Measurements from ENCODE around the gene UTS2R. TPM values are rescaled to one million over a fixed set of nuclear protein-coding genes. Genes with fewer than 3 reads are reported as not detected.
A peak's percentile ranks its signal among the peaks of the same experiment; 100 is the strongest.
"Not testable (repeated sequence)": the region's sequence is repeated elsewhere in the genome, so short reads cannot be mapped to it uniquely, and the experiment has no call there.

Gene UTS2R
- total RNA-seq, 1 donor from 2014 or later = not detected

DNA sequence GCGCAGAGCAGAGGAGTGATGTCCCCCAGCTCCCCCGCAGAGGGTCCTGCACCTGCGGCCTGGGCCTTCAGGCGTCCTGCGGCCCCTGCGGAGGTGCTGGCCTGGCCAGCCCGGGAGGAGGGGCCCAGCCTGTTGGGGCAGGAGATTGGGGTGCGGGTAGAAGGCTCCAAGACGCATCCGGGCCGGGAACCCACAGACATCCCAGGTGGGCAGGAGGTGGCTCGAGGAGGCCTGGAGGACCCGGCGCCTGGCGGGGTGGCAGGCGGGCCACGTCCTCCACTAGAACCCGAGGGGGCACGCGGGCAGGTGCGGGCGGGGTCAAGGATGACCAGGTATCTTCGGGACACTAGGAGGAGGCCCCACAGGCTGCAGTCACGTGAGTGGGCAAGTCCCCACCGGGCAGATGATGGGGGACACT lies 37.4 kb upstream of the UTS2R start:
- DNase-seq (ENCODE audit: low read depth in 2 of 2) = no peak

DNA sequence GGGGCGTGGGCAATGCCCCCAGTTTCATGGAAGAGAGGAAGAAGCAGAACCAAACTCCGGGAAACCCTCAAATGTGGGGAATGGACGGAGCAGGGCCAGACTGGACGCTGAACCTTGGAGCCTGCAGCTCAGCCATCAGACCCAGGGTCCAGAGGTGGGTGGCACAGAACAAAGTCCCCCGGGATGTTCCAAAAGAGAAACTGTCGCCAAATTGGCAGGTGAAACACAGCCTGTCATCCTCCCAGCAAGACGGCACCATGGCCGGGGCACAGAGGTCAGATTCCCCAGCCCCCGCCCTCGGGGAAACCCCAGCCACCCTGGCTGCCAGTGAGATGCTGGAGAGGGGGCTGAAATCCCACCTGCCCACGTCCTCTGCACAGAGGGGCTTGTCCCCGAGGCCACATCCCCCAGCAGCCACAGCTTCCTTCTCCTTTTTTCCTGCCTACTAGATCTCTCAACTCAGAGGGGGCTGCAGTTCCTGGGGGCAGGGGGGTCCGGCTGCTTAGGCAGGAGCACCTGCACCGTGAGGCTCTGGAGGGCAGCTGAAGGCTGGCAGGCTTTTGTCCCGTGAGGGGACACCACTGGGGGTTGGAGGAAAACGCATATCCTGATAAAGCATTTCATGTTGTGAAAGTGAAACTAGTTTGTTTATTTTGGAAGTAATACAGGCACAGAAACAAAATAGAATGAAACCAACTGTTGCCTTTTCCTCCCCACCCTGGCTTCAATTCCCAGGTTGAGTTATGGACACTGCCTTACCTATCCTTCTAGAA lies 36.8 kb upstream of the UTS2R start:
- peak; percentile 44 to 58 for DNase-seq (ENCODE audit: low read depth in 2 of 2)

DNA sequence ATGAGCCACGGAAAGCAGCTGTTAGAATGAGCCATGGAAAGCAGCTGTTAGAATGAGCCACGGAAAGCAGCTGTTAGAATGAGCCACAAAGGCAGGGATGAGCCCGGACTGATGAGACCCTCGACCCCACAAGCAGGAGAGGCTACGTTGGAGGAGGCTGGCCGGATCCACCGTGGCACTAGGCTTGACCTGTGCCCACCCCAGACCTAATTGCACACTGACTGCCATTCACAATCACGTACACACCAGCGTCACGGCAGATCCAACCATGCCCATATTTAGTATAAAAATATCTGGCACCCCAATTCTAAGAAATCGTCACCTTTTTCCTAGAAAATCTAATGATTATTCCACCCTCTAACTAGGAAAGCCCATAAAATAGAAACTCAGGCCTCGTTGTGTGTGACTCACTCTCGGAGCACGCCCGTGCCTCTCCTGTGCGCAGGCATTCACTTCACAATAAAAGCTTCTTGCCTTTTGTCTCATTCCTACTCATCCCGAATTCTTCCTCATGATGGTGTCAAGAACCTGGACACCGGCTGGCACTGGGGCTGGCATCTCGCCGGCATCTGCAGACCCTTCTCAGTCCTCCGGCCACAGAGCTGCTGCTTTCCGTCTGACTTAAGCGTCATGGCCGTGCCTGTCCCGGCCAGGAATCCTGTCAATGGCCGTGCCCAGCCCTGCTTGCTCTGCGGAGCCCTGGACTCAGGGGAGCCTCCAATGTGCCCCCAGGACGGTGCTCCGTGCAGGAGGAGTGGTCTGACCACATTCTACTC lies 32.5 kb upstream of the UTS2R start:
- peak; percentile 48 to 69 for DNase-seq (ENCODE audit: low read depth in 2 of 2)

DNA sequence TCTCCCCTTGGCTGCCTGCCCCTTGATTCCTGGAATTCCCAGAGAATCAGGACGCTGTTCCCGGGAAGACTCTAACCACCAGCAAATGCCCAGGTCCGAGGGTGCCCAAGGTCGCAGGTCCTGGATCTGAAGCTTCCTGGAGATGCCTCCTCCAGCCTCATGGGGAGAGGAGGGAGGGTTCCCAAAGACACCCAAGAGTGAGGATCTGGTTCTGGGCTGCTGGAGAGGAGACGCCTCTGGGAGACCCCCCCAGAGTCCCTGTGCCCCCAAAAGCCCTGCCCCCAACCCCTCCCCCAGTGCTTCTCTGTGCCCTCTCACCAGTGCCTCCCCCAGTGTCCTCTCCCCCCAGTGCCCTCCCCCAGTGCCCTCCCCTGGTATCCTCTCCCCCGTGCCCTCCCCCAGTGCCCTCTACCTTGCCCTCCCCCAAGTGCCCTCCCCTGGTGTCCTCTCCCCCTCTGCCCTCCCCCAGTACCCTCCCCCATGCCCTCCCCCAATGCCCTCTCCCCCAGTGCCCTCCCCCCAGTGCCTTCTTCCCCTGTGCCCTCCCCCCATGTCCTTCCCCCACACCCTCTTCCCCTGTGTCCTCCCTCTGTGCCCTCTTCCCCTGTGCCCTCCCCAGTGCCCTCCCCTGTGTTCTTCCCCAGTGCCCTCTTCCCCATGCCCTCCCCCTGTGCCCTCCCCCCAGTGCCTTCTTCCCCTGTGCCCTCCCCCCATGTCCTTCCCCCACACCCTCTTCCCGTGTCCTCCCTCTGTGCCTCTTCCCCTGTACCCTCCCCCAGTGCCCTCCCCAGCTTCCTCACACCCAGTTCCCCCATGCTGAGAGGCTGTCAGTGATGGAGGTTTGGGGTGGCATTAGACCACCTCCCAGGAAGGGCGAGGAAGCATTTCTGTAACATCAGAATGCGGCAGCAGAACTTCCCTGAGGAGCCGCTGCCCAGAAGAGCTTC lies 31.7 kb upstream of the UTS2R start:
- DNase-seq (ENCODE audit: low read depth in 2 of 2) = no peak

DNA sequence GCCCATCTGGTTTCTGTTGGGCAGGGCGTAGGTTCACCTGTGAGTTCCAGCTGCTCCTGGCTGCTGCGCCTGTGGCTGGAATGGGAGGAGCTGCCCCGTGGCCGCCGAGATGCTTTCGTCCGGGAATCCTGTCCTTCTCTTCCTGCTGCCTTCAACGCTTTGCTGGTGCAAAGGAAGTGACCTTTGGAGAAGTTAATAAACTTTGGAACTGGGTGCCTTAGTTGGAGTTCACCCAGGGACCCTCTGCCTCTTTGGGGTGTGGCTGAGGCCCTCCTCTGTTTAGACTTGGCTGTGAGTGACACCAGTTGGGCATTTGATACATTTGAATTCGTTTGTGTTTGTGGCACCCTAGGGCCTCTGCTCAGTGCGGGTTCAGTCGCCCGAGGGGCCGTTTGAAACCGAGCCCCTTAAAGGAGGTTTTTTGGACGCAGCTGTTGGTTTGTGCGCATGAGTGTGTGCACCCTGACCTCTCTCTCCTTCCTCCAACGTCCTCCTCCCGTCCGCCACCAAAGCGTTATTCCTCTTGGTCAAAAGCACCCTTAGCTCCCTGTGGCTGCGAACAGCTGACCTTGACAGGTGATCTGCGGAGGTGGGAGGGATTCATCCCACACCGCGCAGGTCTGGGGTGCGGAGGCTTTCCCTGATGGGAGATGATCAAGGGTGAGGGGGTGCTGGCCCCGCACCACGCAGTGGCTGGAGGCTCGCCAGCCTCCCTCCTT lies 29.0 kb upstream of the UTS2R start:
- DNase-seq (ENCODE audit: low read depth in 2 of 2) = no peak

DNA sequence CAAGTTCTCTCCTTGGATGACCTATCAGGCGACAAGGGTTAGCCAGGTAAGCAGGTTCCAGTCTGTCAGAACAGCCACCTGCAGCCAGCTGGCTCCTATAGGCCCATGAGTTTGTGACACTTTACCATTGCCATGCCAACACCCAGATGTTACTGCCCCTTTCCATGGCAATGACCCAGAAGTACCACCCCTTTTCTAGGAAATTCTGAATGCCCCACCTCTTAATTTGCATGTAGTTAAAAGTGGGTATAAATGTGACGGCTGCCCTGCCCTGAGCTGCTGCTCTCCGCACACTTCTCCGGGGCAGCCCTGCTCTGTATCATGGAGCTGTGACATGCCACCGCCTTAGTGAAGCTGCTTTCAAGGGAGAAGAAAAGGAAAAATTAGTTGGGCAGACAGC lies 28.0 kb upstream of the UTS2R start:
- DNase-seq (ENCODE audit: low read depth in 2 of 2) = no peak

DNA sequence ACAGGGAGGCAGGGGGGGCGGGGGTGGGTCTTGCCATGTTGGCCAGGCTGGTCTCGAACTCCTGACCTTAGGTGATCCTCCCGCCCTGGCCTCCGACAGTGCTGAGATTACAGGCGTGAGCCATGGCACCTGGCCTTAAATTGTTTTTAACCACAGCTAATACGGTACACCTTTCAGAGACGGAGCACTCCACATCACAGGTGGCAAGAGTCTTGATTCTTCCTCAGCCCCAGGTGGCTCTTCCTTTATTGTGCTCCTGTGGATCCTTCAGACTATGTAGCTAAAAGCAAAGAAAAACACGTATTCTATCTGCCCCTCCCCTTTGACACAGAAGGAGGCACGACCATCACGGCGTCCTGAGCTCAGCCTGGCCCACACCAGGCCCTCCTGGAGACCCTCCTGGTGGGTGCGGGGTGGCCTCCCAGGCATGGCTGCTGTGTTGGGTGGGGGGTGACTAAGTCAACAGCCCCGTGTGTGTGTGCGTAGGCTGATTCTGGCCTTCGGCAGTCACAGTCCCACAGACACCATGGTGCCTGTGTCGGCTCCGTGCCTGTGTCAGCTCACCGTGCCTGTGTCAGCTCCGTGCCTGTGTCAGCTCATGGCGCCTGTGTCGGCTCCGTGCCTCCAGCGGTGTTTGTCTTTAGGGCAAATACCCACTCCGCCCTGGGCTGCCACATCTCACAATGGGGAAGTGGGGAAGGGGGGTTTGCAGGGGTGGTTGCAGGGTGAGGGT lies 27.2 kb upstream of the UTS2R start:
- no peak for DNase-seq (ENCODE audit: low read depth in 2 of 2)

DNA sequence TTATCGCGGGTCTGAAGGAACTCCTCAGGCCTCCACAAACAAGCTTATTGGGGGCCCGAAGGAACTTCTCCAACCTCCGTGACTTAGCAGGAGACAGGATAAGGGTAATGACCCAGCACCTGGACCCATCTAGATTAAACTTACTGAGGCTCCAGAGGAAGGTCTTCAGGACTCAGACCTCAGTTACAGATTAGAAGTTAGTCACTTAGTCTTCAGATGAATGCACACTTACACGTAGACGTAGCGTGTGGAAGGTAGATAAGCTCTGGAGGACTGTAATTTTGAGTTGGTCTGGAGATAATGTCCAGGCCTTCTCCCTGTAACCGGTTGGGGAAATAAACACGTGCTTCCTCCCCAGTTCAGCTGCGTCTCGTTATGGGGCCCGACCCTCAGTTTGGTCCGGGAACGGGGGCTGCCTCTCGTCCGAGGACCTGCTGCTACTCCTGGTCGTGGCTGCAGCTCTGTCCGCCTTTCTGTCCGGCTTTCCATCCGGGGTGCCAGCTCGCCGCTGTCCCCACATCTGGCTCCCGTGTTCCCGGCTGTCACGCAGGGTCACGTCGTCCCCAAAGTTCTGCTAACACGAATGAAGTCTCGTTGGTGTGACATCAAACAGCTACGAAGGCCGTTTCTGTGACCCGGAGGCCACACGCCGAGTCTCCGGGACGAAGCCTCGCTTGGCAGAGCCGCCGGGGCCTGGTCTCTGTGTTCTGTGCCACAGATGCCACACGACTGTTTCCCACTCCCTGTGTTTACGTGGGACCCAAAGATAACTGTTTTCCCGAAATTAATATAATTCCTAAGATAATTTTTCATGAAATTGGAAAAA lies 26.2 kb upstream of the UTS2R start:
- DNase-seq (ENCODE audit: low read depth in 2 of 2) = no peak

DNA sequence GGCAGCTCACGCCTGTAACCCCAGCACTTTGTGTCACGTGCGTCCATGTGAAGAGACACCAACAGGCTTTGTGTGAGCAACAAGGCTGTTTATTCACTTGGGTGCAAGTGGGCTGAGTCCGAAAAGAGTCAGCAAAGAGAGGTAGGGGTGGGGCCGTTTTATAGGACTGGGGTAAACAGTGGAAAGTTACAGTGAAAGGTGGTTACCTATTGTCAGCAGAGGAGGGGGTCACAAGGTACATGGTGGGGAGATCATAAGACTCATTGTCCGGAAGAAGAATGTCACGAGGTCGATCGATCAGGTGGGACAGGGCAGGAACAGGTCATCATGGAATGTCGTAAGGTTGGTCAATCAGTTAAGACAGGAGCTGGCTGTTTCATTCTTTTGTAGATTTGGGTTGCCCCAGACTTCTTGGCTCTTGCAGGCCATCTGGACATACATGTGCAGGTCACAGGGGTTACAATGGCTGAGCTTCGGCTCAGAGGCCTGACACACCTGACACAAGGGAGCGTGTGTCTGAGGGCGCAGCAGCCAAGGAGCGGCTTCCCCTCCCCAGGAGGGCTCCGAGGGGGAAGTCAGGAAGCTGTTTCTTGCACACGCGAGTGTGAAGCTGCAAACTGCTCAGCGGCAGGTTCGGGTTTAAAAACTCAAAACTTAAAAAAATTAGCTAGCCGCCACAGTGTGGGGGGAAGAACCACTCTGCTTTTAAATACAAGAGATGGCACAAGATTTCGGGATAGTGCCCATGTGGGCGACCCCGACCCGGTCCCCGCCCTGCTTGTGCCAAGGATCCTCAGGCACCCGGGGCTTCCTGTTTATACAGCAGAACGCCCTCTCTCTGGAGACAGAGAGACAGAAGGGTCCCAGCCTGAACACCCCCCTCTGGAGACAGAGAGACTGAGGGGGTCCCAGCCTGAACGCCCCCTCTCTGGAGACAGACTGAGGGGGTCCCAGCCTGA lies 24.9 kb upstream of the UTS2R start:
- no peak for DNase-seq (ENCODE audit: low read depth in 2 of 2)

DNA sequence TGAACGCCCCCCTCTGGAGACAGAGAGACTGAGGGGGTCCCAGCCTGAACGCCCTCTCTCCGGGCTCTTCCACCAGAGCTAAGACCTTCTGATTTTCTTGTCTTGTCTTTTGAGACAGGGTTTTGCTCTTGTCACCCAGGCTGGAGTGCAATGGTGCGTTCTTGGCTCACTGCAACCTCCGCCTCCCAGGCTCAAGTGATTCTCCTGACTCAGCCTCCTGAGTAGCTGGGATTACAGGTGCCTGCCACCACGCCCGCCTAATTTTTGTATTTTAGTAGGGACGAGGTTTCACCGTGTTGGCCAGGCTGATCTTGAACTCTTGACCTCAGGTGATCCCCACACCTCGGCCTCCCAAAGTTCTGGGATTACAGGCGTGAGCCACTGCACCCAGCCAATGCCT lies 23.6 kb upstream of the UTS2R start:
- not testable (repeated sequence) for DNase-seq (ENCODE audit: low read depth in 2 of 2)

DNA sequence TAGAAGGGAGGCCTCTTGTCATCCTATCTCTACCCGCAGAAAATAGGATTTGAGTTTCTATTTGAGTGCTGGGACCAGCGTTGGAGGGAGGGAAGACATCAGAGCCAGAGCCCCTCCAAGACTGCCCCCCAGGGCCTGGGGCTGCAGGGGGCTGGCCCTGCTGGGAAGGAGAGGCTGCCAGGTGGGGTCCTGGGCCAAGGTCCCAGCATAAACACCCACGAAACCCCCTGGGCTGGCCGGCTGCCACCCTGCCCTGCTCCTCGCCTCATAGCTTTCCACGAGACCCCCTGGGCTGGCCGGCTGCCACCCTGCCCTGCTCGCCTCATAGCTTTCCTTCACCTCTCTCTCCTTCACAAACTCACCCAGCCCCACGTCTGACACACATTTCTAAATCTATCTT lies 23.1 kb upstream of the UTS2R start:
- no peak for DNase-seq (ENCODE audit: low read depth in 2 of 2)

DNA sequence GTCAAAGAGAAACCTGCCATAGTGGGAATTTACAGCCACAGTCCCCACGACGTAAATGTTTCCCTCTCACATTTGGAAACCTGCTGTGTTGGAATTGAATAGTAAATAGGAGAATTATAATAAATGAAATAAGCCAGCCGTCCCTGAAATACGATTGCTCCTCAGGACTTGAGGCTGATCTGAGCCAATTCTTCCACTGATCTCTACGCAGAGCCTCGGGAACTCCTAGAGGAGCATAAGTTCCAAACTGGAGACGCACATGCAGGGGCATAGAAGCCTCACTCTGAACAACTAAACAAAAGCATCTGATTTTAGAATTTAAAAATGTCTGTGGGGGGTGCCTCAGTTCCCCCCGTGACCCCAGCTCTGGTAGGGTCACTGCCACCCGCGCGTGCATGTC lies 22.7 kb upstream of the UTS2R start:
- DNase-seq (ENCODE audit: low read depth in 2 of 2) = no peak

DNA sequence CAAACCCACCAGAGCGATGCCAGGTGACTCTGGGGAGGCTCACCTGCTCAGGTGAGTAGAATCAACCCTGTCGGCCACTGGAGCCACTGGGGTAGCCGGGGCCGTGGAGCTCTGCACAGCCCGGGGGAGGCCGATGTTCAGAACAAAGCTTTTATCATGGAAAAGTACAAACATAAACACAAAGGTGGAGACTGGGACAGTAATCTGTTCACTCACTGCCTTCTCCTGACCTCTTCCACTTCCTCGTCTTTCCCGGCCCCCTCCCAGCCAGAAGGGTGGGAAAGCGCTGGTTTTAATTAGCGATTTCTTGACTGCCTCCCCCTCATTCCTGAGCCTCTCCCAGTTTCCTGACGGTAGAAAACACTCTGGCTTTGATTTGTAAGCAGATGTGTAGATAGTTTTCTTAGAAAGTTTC lies 22.3 kb upstream of the UTS2R start:
- no peak for DNase-seq (ENCODE audit: low read depth in 2 of 2)

DNA sequence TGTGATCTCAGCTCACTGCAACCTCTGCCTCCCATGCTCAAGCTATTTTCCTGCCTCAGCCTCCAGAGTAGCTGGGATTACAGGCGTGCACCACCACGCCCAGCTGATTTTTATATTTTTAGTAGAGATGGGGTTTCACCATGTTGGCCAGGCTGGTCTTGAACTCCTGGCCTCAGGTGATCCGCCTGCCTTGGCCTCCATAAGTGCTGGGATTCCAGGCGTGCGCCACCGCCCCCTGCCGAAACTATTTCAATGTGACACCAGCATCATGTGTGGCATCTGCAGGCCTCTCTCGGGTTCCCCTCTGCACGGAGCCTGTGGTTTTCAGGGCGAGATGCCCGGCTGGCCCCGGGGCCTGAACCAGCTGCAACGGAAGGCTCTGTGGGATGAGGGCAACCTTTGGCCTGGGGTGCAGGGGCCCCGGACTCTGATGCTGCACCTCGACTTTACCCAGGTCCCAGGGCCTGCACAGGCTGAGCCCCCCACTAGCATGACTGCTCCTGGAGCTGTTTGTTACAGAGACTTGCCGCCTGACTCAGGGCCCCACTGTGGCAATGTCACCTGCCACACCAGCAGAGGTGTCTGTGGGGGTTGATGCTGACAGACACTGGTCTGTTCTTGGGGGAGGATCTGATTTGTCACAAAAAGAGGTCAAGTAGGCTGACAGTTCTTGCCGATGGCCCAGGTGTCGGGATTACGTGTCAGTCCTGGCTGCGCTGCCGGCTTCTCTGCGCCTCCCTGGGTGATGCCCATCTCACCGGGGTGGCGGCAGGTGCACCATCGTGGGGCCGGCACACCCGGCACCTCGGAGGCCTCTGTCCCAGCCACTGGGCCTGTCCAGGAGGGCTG lies 21.2 kb upstream of the UTS2R start:
- no peak for DNase-seq (ENCODE audit: low read depth in 2 of 2)

DNA sequence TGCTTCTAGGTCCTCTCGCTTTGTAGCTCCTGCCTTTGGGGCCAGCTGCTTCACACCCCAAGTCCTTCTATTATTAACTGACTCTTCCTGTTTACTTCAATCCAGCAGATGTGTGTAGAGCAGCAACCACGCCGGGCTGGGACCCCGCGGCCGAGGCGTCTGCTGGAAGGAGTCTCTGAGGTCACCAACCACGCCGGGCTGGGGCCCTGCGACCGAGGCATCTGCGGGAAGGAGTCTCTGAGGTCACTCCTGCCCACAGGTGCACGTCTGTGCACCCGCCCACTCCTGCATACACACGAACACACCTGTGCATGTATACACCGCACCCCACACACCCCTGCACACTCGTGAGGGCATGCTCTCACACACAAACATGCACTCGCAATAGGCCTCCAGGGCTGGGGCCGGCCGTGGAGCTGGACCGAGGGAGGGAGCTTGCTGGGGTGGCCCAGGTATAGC lies 20.3 kb upstream of the UTS2R start:
- no peak for DNase-seq (ENCODE audit: low read depth in 2 of 2)

DNA sequence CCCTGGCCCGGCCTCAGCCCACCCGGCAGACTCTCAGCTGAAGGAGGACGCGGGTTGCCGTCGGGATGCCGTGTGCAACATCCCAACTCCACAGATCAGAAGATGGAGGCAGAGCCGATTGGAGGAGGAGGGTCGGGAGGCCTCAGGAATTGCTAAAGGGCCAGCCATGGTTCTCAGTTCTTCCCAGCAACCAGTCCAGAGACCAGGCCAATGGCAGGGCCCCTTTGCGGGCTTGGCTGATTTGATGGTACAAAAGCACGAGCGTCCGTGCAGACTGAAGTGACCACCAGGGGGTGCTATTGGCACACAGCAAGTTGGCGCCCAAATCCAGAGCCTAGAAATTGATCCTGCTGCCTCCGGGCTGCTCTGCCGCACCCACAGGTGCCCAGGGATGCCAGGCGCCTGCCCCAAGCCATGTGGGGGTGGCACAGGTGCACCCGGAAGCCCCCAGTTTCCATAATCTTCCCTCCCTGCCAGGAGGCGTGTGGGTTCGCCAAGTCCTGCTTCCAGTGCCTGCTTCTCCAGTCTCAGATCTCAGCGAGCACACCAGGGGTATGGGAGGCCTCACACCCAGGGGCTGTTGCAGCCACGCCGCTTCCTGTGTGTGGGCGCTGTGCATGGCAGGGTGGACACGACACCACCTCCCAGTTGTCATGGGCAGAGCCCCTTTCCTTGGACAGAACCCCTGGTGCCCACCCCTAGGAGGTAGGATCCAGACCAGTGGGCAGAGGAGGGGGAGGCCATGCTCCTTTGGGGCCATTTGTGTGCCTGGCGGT lies 19.7 kb upstream of the UTS2R start:
- peak; percentile 81 to 84 for DNase-seq (ENCODE audit: low read depth in 2 of 2)

DNA sequence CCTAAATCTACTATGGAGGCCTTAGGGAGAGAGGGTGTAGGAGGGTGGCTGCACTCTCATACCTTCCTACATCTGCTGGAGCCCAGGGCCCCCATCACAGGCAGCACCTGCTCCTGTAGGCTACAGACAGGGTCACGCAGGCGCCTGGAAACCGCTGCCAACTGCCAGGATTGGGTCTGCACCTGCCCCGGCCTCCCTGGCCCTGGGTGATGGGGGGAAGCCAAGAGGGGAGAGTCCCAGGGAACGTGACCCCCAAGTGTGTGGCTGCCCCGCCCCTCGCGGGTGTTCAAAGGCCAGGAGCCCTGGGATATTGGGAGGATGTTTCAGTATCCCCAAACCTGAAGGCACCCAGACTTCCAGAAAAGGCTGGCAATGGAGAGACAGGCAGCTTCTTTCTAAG lies 18.1 kb upstream of the UTS2R start:
- DNase-seq (ENCODE audit: low read depth in 2 of 2) = no peak

All from dermis microvascular lymphatic vessel endothelial cell (primary cell).